ENCODE results near the gene POLN. TPM values are rescaled to one million over a fixed set of nuclear protein-coding genes. Genes with fewer than 3 reads are reported as not detected.

The POLN gene
- total RNA-seq, 2 experiments from 2014 or later = 0.92 to 1.0 TPM

DNA sequence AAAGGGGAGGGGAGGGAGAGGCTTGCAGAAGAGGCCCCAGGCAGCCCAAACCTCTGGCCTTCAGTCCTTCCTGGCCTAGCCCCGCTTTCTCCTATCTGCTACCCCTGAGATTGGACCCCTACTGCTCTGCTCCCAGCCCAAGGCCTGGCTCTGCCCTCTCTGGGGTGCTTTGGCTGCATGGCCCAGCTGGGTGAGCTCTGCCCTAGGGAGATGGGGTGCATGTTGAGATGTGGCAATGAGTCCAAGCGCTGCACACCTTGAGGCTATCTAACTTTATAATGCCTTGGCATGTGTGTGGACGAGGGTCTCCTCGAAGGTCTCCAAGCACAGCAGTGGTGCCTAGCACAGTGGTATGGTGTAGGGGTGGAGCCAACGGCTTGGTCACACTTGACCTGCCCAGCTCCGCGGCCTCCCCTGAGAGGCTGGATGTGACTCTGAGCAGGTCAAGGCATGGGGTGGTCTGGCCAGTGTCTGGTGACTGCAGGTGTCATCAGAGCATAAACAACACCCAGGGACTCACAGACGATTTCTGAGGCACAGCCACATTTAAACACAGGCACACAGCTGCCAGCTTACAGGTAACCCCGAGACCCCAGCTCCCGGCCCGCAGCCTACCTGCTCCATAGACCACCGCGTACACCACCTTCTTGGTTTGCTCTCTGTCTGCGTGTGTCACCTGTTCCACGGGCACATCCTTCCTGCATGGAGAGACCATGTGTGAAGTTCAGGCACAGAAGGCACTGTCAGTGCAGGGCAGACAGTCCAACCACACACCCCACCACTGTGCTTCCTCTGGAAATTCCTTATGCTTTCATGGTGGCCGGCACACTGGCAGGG is 146.5 kb downstream of the POLN start:
- H3K27ac Mint-ChIP-seq = no peak overlapping the region
- H3K27me3 Mint-ChIP-seq = peaks cover 3% of the 10 kb centered on the region
- no peak overlapping the region for H3K4me3 Mint-ChIP-seq
- DNase-seq = no peak
- peaks cover 9% of the 10 kb centered on the region for H3K9me3 Mint-ChIP-seq
- H3K4me1 Mint-ChIP-seq = no peaks in the 10 kb centered on the region
- peaks cover 11% of the 10 kb centered on the region for H3K36me3 Mint-ChIP-seq

DNA sequence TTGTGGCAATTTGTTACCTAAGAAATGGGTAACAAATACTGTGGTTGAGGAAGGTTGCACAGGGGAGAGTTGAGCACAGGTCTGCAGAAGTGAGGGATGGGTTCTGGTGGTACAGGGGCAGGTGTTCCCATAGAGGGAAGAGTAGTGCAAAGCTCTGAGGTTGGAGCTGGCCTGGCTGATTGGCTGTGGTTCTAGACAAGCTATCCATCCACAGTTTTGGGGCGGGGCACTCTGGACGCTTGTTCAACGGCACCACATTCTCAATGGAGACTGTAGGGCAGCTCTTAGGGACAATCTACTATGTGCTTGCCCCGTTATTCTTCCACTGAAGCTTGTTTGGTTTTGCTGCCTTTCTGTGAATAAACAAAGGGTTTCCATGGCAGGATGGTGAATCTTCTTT is 147.4 kb downstream of the POLN start:
- H3K36me3 Mint-ChIP-seq = peaks cover 11% of the 10 kb centered on the region
- DNase-seq = no peak
- H3K27ac Mint-ChIP-seq = no peak overlapping the region
- H3K9me3 Mint-ChIP-seq = peaks cover 9% of the 10 kb centered on the region
- H3K4me1 Mint-ChIP-seq = no peaks in the 10 kb centered on the region
- H3K4me3 Mint-ChIP-seq = no peak overlapping the region
- H3K27me3 Mint-ChIP-seq = peaks cover 3% of the 10 kb centered on the region

DNA sequence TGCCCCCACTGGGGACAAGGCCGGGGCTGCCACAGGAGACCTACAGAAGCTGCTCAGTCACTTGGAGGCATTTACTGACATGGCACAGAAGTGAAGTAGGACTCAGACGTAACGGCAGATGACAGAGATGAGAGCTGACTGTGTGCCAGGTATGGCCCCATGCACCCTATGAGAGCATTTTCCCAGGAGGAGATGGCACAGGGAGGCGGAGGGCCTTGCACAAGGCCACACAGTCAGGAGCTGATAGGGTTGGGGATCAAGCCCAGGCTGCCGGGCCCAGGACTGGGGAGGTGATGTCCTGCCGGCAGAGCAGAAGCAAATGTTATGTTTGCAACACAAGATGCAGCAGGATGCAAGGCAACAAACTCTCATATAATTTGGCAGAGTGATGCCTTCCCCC is 148.7 kb downstream of the POLN start:
- H3K4me3 Mint-ChIP-seq = no peak overlapping the region
- H3K4me1 Mint-ChIP-seq = no peaks in the 10 kb centered on the region

DNA sequence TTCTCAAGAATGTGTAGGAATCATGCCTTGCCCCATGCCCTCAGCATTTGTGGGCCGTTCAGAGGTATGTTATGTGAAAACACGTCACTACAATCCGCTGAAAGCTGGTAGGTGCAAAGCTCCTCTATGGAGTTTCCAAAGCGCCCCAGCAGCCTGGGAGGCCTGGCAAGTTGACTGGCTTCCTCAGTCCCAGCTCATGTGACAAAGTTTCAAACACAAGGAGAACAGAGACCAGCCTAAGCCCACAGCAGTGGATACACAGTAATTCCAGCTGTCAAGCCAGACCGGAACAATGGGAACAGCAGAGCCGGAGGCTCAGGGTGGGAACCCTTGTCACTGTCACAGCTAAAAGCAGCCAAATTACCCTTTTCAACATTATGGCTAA is 149.3 kb downstream of the POLN start:
- Mint-ChIP-seq H3K36me3 (peaks cover 11% of the 10 kb centered on the region), H3K9me3 (peaks cover 9% of the 10 kb centered on the region), H3K4me1 (no peaks in the 10 kb centered on the region), H3K27me3 (peaks cover 3% of the 10 kb centered on the region), H3K4me3 (no peak overlapping the region), H3K27ac (no peak overlapping the region)
- no peak for DNase-seq

More for the DNA sequence above, 148.7 kb downstream of the POLN start:
- no peak for DNase-seq
- Mint-ChIP-seq H3K36me3 (peaks cover 11% of the 10 kb centered on the region), H3K9me3 (peaks cover 9% of the 10 kb centered on the region), H3K27ac (no peak overlapping the region), H3K27me3 (peaks cover 3% of the 10 kb centered on the region)

DNA sequence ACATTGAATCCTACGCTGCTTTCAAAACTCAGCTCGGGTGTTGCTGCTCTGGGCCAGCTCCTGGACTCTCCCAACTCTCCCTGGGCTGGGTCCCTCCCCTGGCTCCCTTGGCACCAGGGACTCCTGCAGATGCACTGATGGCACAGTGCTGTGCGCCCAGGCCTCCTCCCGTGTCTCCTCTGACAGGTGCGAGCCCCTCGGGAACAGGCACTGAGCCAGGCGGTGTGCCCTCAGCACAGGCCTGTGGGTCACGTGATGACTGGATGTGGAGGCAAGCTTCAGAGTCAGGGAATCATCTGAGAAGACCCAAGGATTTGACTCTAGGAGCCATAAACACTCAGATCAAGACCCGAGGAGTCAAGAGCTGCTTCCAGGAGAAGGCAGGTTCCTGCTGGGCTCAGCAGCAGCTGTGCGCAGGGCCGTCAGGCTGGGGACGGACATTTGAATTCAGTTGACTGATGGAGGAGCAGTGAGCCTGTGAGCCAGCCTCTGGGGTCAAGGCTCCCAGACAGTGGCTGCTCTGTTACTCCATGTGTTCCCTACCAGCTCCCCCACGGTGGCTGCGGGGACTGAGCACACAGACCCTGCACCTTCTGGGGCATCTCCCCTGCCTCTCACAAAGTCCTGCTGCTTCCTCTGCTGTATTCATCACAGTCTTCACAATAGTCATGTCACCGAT is 149.8 kb downstream of the POLN start:
- Mint-ChIP-seq H3K36me3 (peaks cover 11% of the 10 kb centered on the region), H3K4me1 (no peaks in the 10 kb centered on the region), H3K9me3 (peaks cover 9% of the 10 kb centered on the region), H3K27ac (no peak overlapping the region), H3K4me3 (no peak overlapping the region), H3K27me3 (peaks cover 3% of the 10 kb centered on the region)
- DNase-seq = no peak

DNA sequence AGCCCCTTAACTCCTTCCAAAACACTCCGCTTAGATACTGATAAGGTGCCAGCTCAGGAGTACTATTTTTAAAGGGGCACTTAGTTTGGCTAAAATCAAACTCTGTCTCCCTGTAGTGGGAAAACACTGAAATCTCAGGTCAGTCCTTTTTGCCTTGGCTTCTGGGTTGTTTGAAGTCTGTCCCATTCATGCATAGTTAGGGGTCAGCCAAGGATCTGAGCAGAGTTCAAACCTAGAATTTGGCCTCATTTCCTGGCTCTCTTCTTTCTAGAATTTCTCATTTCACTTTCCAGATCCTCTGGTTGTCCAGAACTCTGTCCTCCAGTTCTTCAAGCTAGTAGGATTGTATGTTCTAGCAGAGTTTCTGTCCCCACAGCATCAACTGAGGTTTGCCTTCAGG is 151.3 kb downstream of the POLN start:
- H3K27me3 Mint-ChIP-seq = no peaks in the 10 kb centered on the region

DNA sequence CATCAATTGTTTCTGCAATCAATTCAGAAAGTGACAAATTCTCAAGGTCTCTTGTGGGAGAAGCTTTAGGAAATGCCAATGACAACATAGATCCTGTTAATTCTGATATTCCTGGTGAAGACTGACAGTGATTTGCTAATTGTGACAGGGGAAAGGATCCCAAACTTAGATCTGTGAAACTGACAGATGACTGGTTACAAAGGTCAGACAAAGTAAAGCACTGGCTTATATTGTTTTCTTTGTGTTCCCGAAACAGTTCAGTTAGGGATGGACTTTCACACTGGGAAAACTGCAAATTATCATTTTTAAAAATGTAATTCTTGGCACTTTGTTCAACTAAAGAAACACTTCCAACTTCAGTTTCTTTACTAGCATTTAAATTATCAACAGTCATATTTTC is 152.7 kb downstream of the POLN start:
- Mint-ChIP-seq H3K27ac (no peak overlapping the region), H3K9me3 (no peaks in the 10 kb centered on the region), H3K4me3 (no peak overlapping the region)

More for the DNA sequence above, 151.3 kb downstream of the POLN start:
- H3K36me3 Mint-ChIP-seq = peaks cover 3% of the 10 kb centered on the region
- no peak for DNase-seq
- no peak overlapping the region for H3K4me3 Mint-ChIP-seq
- no peak overlapping the region for H3K27ac Mint-ChIP-seq
- no peaks in the 10 kb centered on the region for H3K4me1 Mint-ChIP-seq
- no peaks in the 10 kb centered on the region for H3K9me3 Mint-ChIP-seq

DNA sequence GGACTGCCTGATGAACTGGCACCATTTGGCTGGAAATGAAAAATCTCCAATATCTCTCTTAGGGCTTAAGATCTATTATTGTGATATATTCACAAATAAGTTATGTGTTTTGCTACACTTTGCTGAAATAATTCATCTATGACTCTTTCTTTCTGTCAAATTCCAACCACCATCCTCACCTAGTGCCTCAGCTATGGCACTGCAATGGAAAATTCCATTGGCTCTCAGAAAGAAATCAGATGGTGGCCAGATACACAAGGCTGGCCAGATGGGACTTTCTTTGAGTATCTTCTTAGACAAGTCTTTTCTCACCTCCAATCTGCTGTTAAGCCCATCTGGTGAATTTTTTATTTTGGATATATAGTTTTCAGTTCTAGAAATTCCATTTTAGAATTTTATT is 154.8 kb downstream of the POLN start:
- H3K4me3 Mint-ChIP-seq = no peak overlapping the region
- no peaks in the 10 kb centered on the region for H3K9me3 Mint-ChIP-seq

More for the DNA sequence above, 152.7 kb downstream of the POLN start:
- DNase-seq = no peak
- Mint-ChIP-seq H3K4me1 (no peaks in the 10 kb centered on the region), H3K36me3 (no peaks in the 10 kb centered on the region), H3K27me3 (no peaks in the 10 kb centered on the region)

DNA sequence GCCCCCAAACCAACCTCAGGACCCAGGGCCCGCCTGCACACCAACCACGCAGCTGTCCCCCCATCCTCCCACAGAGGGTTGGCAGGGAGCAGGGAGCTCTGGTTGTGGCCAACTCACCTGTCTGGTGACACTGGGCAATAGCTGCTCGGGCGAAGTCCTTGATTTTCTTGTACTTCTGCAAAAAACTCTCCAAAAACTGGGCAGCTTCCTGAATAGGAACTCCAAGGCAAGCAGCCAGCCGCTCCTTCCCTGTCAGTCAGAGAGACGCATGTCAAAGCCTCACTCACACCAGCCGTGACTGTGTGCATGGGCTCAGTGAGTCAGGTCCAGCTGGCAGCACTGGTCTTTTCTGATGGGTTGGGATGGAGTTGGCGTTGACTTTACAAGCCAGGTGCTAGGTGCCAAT is 156.4 kb downstream of the POLN start:
- Mint-ChIP-seq H3K27ac (no peak overlapping the region), H3K36me3 (no peaks in the 10 kb centered on the region), H3K4me1 (no peaks in the 10 kb centered on the region), H3K4me3 (no peak overlapping the region), H3K9me3 (no peaks in the 10 kb centered on the region), H3K27me3 (no peaks in the 10 kb centered on the region)
- DNase-seq = no peak

More for the DNA sequence above, 154.8 kb downstream of the POLN start:
- Mint-ChIP-seq H3K4me1 (no peaks in the 10 kb centered on the region), H3K36me3 (no peaks in the 10 kb centered on the region), H3K27ac (no peak overlapping the region), H3K27me3 (no peaks in the 10 kb centered on the region)
- no peak for DNase-seq

DNA sequence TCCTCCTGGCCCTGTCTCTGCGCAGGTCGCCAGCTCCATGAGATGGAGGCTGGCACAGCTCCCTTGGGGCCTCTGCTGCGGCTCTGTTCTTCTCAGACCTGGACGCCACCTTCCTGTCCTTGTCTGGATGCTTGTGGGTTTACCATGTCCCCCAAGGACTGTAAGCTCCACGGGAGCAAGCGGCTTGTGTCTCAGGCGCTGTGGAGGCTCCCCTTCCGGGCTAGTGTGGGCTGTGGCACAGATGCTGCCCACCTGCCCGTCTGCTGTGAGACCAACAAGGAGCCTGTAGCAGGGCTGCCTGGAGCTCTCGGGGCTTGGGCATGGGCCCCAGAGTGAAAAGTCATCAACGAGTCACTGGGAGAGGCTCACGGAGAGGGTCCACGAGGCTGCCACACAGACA is 157.6 kb downstream of the POLN start:
- DNase-seq = no peak
- H3K27me3 Mint-ChIP-seq = no peaks in the 10 kb centered on the region

DNA sequence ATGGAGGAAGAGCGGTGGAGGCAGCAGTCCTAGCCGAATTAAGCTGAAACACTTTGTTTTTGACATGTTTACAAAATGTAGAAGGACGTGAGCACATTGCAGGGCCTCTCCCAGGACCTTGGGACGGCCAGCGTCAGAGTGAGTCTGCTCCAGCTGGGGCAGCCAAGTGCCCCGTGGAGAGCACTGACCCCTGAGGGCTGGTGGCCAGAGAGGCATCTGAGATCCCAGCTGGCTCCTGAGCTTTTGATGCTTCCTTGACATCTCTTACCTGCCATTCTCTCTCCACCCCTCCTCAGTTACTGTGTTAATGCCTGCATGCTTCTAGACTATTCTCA is 158.1 kb downstream of the POLN start:
- DNase-seq = no peak
- H3K4me3 Mint-ChIP-seq = no peak overlapping the region
- no peaks in the 10 kb centered on the region for H3K4me1 Mint-ChIP-seq
- no peak overlapping the region for H3K27ac Mint-ChIP-seq
- no peaks in the 10 kb centered on the region for H3K9me3 Mint-ChIP-seq
- H3K27me3 Mint-ChIP-seq = no peaks in the 10 kb centered on the region
- H3K36me3 Mint-ChIP-seq = no peaks in the 10 kb centered on the region

More for the DNA sequence above, 157.6 kb downstream of the POLN start:
- Mint-ChIP-seq H3K27ac (no peak overlapping the region), H3K36me3 (no peaks in the 10 kb centered on the region), H3K4me3 (no peak overlapping the region), H3K9me3 (no peaks in the 10 kb centered on the region), H3K4me1 (no peaks in the 10 kb centered on the region)

DNA sequence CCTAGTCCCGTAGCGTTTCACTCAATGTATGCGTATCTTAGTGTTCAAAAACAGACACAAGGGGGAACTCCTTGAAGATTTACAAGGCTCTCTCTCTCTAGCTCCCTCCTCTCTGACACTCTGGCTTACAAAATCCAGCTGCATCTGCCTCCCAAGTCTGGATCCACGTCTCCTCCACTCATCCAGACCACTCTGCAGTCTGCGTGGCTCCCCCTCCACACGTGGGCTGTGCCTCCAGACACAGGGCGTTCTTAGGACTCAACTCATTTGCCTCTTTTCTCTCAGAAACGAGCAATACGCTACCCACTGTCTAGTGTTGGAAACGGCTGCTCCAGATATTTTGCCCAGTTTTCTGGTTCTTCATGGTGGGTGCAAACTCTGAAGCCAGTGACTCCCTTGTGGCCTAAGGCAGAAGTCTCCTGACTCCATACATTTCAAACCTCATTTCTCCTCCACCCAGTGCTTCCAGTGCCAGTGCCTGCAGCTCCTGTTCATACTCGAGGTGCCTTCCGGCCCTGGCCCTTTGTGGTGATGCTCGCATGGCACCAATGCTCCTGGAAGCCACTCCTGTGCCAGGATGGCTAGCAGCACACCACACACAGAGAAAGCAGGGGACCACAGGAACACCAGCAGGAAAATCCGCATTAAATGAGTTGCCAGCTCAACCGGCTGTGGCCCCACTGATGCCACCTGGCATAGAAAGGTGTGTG is 158.7 kb downstream of the POLN start:
- no peak for DNase-seq
- Mint-ChIP-seq H3K9me3 (no peaks in the 10 kb centered on the region), H3K4me3 (no peak overlapping the region), H3K36me3 (no peaks in the 10 kb centered on the region), H3K4me1 (no peaks in the 10 kb centered on the region), H3K27me3 (no peaks in the 10 kb centered on the region), H3K27ac (no peak overlapping the region)

DNA sequence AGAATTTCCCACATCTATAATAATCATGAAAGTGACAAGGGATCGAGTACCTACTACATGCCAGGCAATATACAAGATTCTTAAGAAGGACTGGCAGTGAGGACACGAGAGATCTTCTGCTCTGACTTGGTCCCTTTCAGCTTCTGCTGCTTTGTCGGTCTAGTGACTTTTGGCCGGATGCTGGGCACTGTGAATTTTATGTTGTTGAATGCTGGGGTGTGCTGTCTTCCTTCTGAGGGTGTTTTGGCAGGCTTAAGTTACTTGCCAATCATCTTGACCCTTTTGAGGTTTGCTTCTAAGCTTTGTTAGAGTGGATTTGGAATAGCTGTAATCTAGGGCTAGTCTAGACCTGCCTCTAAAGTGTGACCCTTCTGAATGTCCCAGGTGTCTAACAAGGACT is 159.3 kb downstream of the POLN start:
- Mint-ChIP-seq H3K36me3 (no peaks in the 10 kb centered on the region), H3K27ac (no peak overlapping the region), H3K27me3 (no peaks in the 10 kb centered on the region), H3K9me3 (no peaks in the 10 kb centered on the region), H3K4me3 (no peak overlapping the region), H3K4me1 (peaks cover 2% of the 10 kb centered on the region)
- DNase-seq = no peak

DNA sequence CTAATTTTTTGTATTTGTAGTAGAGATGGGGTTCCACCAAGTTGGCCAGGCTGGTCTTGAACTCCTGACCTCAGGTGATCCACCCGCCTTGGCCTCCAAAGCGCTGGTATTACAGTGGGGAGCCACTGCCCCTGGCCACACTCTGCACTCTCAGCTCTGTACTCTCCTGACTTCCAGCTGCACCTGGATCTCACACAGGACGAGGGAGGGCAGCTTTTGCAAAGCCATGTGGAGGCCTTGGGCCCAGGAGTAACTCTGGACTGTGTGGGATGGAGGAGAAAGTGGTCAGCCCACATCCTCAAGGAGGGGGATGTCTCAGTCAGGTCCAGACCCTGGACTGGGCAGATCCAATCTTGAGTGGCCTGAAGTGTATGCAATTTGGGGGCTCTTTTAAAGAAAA is 159.8 kb downstream of the POLN start:
- no peak for DNase-seq
- H3K9me3 Mint-ChIP-seq = no peaks in the 10 kb centered on the region
- H3K4me3 Mint-ChIP-seq = no peak overlapping the region
- no peak overlapping the region for H3K27ac Mint-ChIP-seq
- no peaks in the 10 kb centered on the region for H3K27me3 Mint-ChIP-seq
- peaks cover 2% of the 10 kb centered on the region for H3K4me1 Mint-ChIP-seq
- H3K36me3 Mint-ChIP-seq = no peaks in the 10 kb centered on the region

DNA sequence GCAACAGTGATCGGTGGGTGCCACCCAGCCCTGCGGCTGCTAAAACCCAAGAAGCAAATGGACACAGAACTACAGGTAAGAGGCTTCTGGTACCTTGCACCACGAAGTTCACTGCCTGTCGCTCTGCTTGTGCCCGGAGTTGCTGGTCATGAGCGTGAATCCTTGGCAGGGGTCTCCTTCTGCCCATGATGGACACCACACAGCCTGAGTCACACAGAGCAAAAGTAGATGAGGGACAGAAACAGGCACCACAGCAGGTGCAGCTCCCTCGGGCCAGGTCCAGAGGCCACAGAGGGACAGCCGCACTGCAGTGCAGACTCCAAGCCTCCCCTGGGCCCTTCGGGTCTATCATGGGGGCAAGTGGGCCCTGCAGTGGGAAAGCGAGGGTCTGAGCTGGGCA is 160.4 kb downstream of the POLN start:
- Mint-ChIP-seq H3K27me3 (no peaks in the 10 kb centered on the region), H3K4me3 (no peak overlapping the region), H3K36me3 (no peaks in the 10 kb centered on the region), H3K4me1 (peaks cover 2% of the 10 kb centered on the region), H3K27ac (no peak overlapping the region), H3K9me3 (no peaks in the 10 kb centered on the region)
- DNase-seq = no peak
